GM23248 (cell line): ENCODE results near the gene YIF1B. TPM values are rescaled to one million over a fixed set of nuclear protein-coding genes. Genes with fewer than 3 reads are reported as not detected.

Experiments
- DNase-seq: peaks from one replicate; pipeline ENCODE4 v3.0.0-alpha.2; 2015
- H2AFZ ChIP-seq: fragments of 200-600 bp; sonication (generic); 2 replicates; pipeline ENCODE4 v1.6.1; 2016; ENCODE audit warnings: antibody characterized with exemption
- H3F3A ChIP-seq: fragments of 200-600 bp; sonication (generic); 2 replicates; pipeline ENCODE4 v1.6.1; 2016; ENCODE audit warnings: mild to moderate bottlenecking, antibody characterized with exemption, mixed run types; ENCODE audit not compliant: insufficient read depth
- H3K27ac ChIP-seq: fragments of 200-600 bp; sonication (generic); 2 replicates; pipeline ENCODE4 v1.5.1; 2016; ENCODE audit warnings: mild to moderate bottlenecking
- H3K27me3 ChIP-seq: fragments of 200-600 bp; sonication (generic); replicated peaks from 2 replicates; pipeline ENCODE4 v1.6.1; 2016; ENCODE audit warnings: mild to moderate bottlenecking; ENCODE audit not compliant: insufficient read depth
- H3K36me3 ChIP-seq: fragments of 200-600 bp; sonication (generic); 2 replicates; pipeline ENCODE4 v1.6.1; 2016; ENCODE audit warnings: low read depth, mild to moderate bottlenecking
- H3K4me1 ChIP-seq: fragments of 200-600 bp; sonication (generic); 2 replicates; pipeline ENCODE4 v1.6.1; 2016; ENCODE audit warnings: mild to moderate bottlenecking; ENCODE audit not compliant: insufficient read depth
- H3K4me2 ChIP-seq: fragments of 200-600 bp; sonication (generic); one replicate; pipeline ENCODE4 v1.6.1; 2016; ENCODE audit warnings: mild to moderate bottlenecking; ENCODE audit not compliant: unreplicated experiment
- H3K4me3 ChIP-seq: fragments of 200-600 bp; sonication (generic); 2 replicates; pipeline ENCODE4 v1.5.1; 2016; ENCODE audit warnings: mild to moderate bottlenecking
- H3K79me2 ChIP-seq: fragments of 200-600 bp; sonication (generic); 2 replicates; pipeline ENCODE4 v1.6.1; 2016; ENCODE audit warnings: mild to moderate bottlenecking; ENCODE audit not compliant: insufficient read depth
- H3K9ac ChIP-seq: fragments of 200-600 bp; sonication (generic); 2 replicates; pipeline ENCODE4 v1.6.1; 2016; ENCODE audit warnings: mild to moderate bottlenecking
- H3K9me2 ChIP-seq: fragments of 200-600 bp; sonication (generic); 2 replicates; pipeline ENCODE4 v1.6.1; 2016; ENCODE audit warnings: mixed run types, mild to moderate bottlenecking, moderate library complexity; ENCODE audit not compliant: insufficient read depth
- H3K9me3 ChIP-seq: fragments of 200-600 bp; sonication (generic); one replicate; pipeline ENCODE4 v1.6.1; 2017; ENCODE audit warnings: low read depth
- H4K20me1 ChIP-seq: fragments of 200-600 bp; sonication (generic); 2 replicates; pipeline ENCODE4 v1.6.0; 2016; ENCODE audit not compliant: insufficient read depth
- EZH2 ChIP-seq: fragments of 200-600 bp; sonication (generic); IDR thresholded peaks from 2 replicates; pipeline ENCODE4 v1.6.1; 2018; ENCODE audit warnings: antibody characterized with exemption, mild to moderate bottlenecking; ENCODE audit not compliant: insufficient read depth, poor library complexity, severe bottlenecking
- EZH2phosphoT487 ChIP-seq: fragments of 200-600 bp; sonication (generic); IDR thresholded peaks from 2 replicates; pipeline ENCODE4 v1.6.1; 2018; ENCODE audit warnings: antibody characterized with exemption, moderate library complexity, mild to moderate bottlenecking, low read depth; ENCODE audit not compliant: insufficient read depth
- WGBS, 2 experiments: methylation state at CpG; one replicate each; pipeline ENCODE4 v1.1.6; 2015 to 2017; ENCODE audit warnings: low lambda C conversion rate in 2 of 2, low coverage in 1 of 2; ENCODE audit errors: missing lambda C conversion rate in 2 of 2; 5-methylcytosine and 5-hydroxymethylcytosine counted together
- in situ Hi-C: fragments of 300-500 bp; cut with MboI; formaldehyde crosslinking; loops from 2 replicates; pipeline ENCODE4 v1.15.0; 2020
- polyA plus RNA-seq: library from polyadenylated mRNA; unstranded; fragments of >200 nt; fragmentation: Nextera tagmentation; extraction: Ambion mirVana; gene quantifications from 2 replicates; pipeline ENCODE4 v1.2.1, GENCODE V29; 2016
- total RNA-seq: library from RNA; depleted of rRNA; stranded (reverse); fragments of >200 nt; shearing (Covaris generic); gene quantifications from 2 replicates; pipeline ENCODE4 v1.2.3, GENCODE V29; 2014

The YIF1B gene
- total and polyA plus RNA-seq, 2 experiments from 2014 or later, result 162 to 191 TPM

GRCh38 chr19:38303517-38304351 lies 12.0 kb downstream of the YIF1B start, which contains the start of gene C19orf33:
TSS of gene C19orf33 (plus strand) at chr19:38304251. CDS start at chr19:38304262, 11 bp downstream.
- no peak within 1 kb of the TSS for H3K27ac ChIP-seq
- no peak within 1 kb of the TSS for H3K4me3 ChIP-seq
- H3K9ac ChIP-seq, result no peak within 1 kb of the TSS
- H3K4me1 ChIP-seq, result peaks cover 11% of the 10 kb centered on the region
- H3K79me2 ChIP-seq, result no peaks in the 10 kb centered on the region
- no peaks in the 10 kb centered on the region; the same call in 1 of the 2 replicates for H3K36me3 ChIP-seq
- no peak for TF ChIP-seq EZH2phosphoT487
- TF ChIP-seq EZH2, result no peak
- H3K27me3 ChIP-seq, result no peaks in the 10 kb centered on the region
- no peaks in the 10 kb centered on the region for H4K20me1 ChIP-seq
- 72% methylated on average over 27 to 28 of the region's 28 CpGs for WGBS, 2 experiments
- H3F3A ChIP-seq, result peaks cover 21% of the 10 kb centered on the region
- H2AFZ ChIP-seq, result no peak within 1 kb of the TSS
- no peaks in the 10 kb centered on the region for H3K9me2 ChIP-seq
- DNase-seq, result peak; percentile 22
- no peaks in the 10 kb centered on the region for H3K9me3 ChIP-seq
- in situ Hi-C loops, result no loop called here
- H3K4me2 ChIP-seq, result no peak within 1 kb of the TSS

- WGBS, 2 experiments, result 57 to 62% methylated on average over 11 of the region's 11 CpGs
- Histone ChIP-seq H3K4me1 (peaks cover 11% of the 10 kb centered on the region), H3K9ac (no peak overlapping the region), H3K9me2 (no peaks in the 10 kb centered on the region), H4K20me1 (no peaks in the 10 kb centered on the region), H2AFZ (no peak overlapping the region), H3K27ac (no peak overlapping the region), H3K4me2 (no peak overlapping the region), H3K79me2 (no peaks in the 10 kb centered on the region), H3K9me3 (no peaks in the 10 kb centered on the region), H3F3A (peaks cover 21% of the 10 kb centered on the region), H3K27me3 (no peaks in the 10 kb centered on the region), H3K36me3 (no peaks in the 10 kb centered on the region), H3K4me3 (no peak overlapping the region)
- in situ Hi-C loops, result no loop called here
- no peak for DNase-seq
- no peak for TF ChIP-seq EZH2
- TF ChIP-seq EZH2phosphoT487, result no peak
Measured at GRCh38 chr19:38298821-38299680, 16.7 kb downstream of the YIF1B start.

- H4K20me1 ChIP-seq, result no peaks in the 10 kb centered on the region
- no peaks in the 10 kb centered on the region for H3K27me3 ChIP-seq
- in situ Hi-C loops, result no loop called here
- H3F3A ChIP-seq, result no peaks in the 10 kb centered on the region
- peaks cover 16% of the 10 kb centered on the region for H3K4me1 ChIP-seq
- no peak overlapping the region for H2AFZ ChIP-seq
- DNase-seq, result no peak
- no peaks in the 10 kb centered on the region for H3K36me3 ChIP-seq
- no peaks in the 10 kb centered on the region for H3K9me2 ChIP-seq
- no peak overlapping the region for H3K4me3 ChIP-seq
- H3K9me3 ChIP-seq, result no peaks in the 10 kb centered on the region
- WGBS, 2 experiments, result 67 to 81% methylated on average over 8 of the region's 8 CpGs
- no peak overlapping the region for H3K9ac ChIP-seq
- no peak overlapping the region for H3K4me2 ChIP-seq
- TF ChIP-seq EZH2 (no peak), EZH2phosphoT487 (no peak)
- H3K79me2 ChIP-seq, result no peaks in the 10 kb centered on the region
- no peak overlapping the region for H3K27ac ChIP-seq
Measured at GRCh38 chr19:38294090-38294489, 21.7 kb downstream of the YIF1B start.

DNA sequence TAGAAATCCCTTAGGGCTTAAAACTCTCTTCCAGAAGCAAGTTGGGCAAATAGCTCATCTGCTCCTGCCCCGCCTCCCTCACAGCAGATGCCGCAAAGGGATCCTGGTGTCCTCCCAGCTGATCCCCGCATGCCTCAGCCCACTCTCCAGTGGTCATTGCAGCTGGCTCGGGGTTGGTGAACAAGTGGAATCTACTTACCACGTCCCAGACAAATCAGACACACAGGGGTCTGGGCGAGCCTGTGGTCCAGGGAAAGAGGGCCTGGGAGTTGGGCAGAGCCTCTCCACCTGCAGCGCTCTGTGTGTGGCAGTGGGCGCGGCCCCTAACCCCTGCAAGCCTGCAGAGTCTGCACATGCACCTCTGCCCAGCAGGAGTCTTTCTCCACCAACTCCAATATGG lies 22.5 kb downstream of the YIF1B start:
- H3K4me2 ChIP-seq, result no peak overlapping the region
- H2AFZ ChIP-seq, result no peak overlapping the region
- no peaks in the 10 kb centered on the region for H3K79me2 ChIP-seq
- H3K9me2 ChIP-seq, result no peaks in the 10 kb centered on the region
- H3F3A ChIP-seq, result no peaks in the 10 kb centered on the region
- no peaks in the 10 kb centered on the region for H3K27me3 ChIP-seq
- H4K20me1 ChIP-seq, result no peaks in the 10 kb centered on the region
- in situ Hi-C loops, result no loop called here
- H3K9me3 ChIP-seq, result no peaks in the 10 kb centered on the region
- 90 to 91% methylated on average over 9 of the region's 9 CpGs for WGBS, 2 experiments
- H3K4me3 ChIP-seq, result no peak overlapping the region
- peaks cover 16% of the 10 kb centered on the region for H3K4me1 ChIP-seq
- H3K27ac ChIP-seq, result no peak overlapping the region
- DNase-seq, result no peak
- no peak overlapping the region for H3K9ac ChIP-seq
- H3K36me3 ChIP-seq, result no peaks in the 10 kb centered on the region
- no peak for TF ChIP-seq EZH2
- TF ChIP-seq EZH2phosphoT487, result no peak
